ENCODE measurements around the gene MYBPHL.

MYBPHL gene

DNA sequence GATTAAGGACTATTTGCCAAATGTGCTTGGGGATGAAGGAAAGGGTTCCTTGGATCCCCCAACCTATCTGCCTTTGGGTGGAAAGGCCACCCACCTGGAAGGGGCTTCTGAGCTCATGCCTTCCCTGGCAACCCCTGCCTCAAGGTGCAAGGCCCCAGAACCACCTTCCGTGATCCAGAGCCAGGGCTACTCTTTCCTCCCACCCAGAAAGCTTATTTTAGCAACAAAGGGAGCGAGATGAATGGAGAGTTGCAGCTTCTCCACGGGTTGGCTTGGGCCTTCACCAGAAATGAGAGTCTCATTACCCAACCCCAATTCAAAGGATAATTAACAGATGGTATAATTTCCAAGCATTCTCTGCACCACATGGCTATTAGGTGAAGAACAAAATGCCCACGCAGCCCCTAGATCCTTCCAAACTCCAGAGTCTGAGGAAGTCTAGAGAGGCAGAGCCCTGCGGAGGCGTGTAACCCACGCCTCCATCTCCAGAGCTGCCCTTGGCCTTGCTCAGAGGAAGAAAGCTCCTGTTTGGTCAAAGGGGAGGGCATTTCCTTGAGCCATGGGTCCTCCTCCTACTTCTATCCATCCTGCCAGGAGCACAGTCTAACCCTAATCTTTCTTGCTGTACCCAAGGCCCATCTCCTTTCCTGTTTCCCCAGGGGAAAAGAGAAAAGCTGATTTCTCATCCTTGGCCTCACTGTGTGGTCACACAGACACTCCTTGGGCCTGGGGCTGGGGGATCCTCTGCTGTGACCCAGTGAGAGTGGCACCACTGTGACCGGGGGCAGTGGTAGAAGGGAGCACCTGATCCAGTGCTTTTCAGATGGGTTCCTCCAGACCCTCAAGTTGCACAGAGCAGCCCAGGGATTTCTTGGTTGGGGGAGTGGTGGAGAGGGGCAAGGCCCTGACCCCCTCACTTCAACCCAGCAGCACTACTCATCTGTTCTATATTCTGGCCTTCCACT lies 59.1 kb downstream of the MYBPHL start:
- Histone ChIP-seq H3K36me3 (ENCODE audit: control insufficient read depth, insufficient read depth, low read length) (no peaks in the 10 kb centered on the region), H3K4me1 (ENCODE audit: control insufficient read depth, insufficient read depth, low read length, poor library complexity, severe bottlenecking) (peaks cover 4% of the 10 kb centered on the region), H3K27ac (ENCODE audit: insufficient read depth, low read length, poor library complexity, severe bottlenecking) (no peak overlapping the region), H3K4me3 (ENCODE audit: insufficient read depth, low read depth, low read length, poor library complexity, severe bottlenecking) (no peak overlapping the region), H3K27me3 (replicated peaks; ENCODE audit: control insufficient read depth, insufficient read depth, low read length, poor library complexity, severe bottlenecking) (no peaks in the 10 kb centered on the region), H3K9me3 (ENCODE audit: control insufficient read depth, low read length) (no peaks in the 10 kb centered on the region)
- no peak for DNase-seq

DNA sequence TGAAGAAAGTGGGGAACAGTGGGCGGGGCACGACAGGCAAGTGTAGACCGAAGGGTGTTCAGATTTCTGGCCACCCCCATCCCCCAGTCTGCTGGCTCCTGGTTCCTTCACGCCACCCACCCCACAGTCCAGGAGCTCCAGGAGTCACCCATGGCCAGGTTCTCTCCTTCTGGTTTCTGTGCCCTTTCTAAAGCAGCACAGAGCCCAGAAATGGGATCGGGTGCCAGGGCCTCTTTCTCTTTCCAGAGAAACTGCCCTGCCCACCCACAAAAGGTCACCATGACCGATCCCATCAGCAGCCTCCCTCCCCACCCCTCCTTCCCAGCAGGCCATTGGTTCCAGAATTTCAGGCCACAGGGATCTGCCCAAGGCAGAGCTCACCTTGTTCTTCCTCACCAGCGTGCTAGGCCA lies 60.7 kb downstream of the MYBPHL start:
- Histone ChIP-seq H3K4me1 (ENCODE audit: control insufficient read depth, insufficient read depth, low read length, poor library complexity, severe bottlenecking) (peaks cover 8% of the 10 kb centered on the region), H3K27me3 (replicated peaks; ENCODE audit: control insufficient read depth, insufficient read depth, low read length, poor library complexity, severe bottlenecking) (no peaks in the 10 kb centered on the region)

GRCh38 chr1:109243860-109244552 lies 62.8 kb downstream of the MYBPHL start:
- no peaks in the 10 kb centered on the region for H3K27me3 ChIP-seq (replicated peaks; ENCODE audit: control insufficient read depth, insufficient read depth, low read length, poor library complexity, severe bottlenecking)
- DNase-seq: no peak
- peaks cover 6% of the 10 kb centered on the region for H3K4me1 ChIP-seq (ENCODE audit: control insufficient read depth, insufficient read depth, low read length, poor library complexity, severe bottlenecking)
- H3K4me3 ChIP-seq (ENCODE audit: insufficient read depth, low read depth, low read length, poor library complexity, severe bottlenecking): no peak overlapping the region
- H3K9me3 ChIP-seq (ENCODE audit: control insufficient read depth, low read length): no peaks in the 10 kb centered on the region
- no peaks in the 10 kb centered on the region for H3K36me3 ChIP-seq (ENCODE audit: control insufficient read depth, insufficient read depth, low read length)
- H3K27ac ChIP-seq (ENCODE audit: insufficient read depth, low read length, poor library complexity, severe bottlenecking): no peak overlapping the region

More for the DNA sequence above, 60.7 kb downstream of the MYBPHL start:
- Histone ChIP-seq H3K36me3 (ENCODE audit: control insufficient read depth, insufficient read depth, low read length) (no peaks in the 10 kb centered on the region), H3K27ac (ENCODE audit: insufficient read depth, low read length, poor library complexity, severe bottlenecking) (no peak overlapping the region), H3K4me3 (ENCODE audit: insufficient read depth, low read depth, low read length, poor library complexity, severe bottlenecking) (no peak overlapping the region), H3K9me3 (ENCODE audit: control insufficient read depth, low read length) (no peaks in the 10 kb centered on the region)
- no peak for DNase-seq

- DNase-seq: no peak
- Histone ChIP-seq H3K27ac (ENCODE audit: insufficient read depth, low read length, poor library complexity, severe bottlenecking) (no peak overlapping the region), H3K9me3 (ENCODE audit: control insufficient read depth, low read length) (no peaks in the 10 kb centered on the region), H3K4me1 (ENCODE audit: control insufficient read depth, insufficient read depth, low read length, poor library complexity, severe bottlenecking) (peaks cover 4% of the 10 kb centered on the region), H3K27me3 (replicated peaks; ENCODE audit: control insufficient read depth, insufficient read depth, low read length, poor library complexity, severe bottlenecking) (no peaks in the 10 kb centered on the region), H3K4me3 (ENCODE audit: insufficient read depth, low read depth, low read length, poor library complexity, severe bottlenecking) (no peak overlapping the region), H3K36me3 (ENCODE audit: control insufficient read depth, insufficient read depth, low read length) (no peaks in the 10 kb centered on the region)
These were observed 63.6 kb downstream of the MYBPHL start for GRCh38 chr1:109243221-109243620.

DNA sequence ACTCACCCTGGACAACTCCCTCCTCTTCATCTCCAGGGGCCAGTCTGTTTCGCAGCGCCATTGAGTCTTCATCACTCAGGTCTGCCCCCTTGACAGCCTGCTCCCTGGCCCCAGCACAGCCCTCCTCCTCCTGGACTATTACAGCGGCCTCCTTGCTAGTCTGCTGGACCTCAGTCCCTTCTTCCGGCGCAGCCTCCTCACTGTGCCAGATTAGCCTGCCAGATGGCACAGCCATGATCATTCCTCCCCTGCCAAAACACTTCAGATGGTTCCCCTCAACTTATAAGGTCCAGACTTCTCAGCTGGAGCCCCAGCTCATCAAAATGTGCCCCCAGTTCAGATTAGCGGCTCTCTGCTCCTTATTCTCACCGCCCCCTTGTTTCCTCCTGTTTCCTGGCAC lies 64.4 kb downstream of the MYBPHL start:
- Histone ChIP-seq H3K4me1 (ENCODE audit: control insufficient read depth, insufficient read depth, low read length, poor library complexity, severe bottlenecking) (peaks cover 4% of the 10 kb centered on the region), H3K4me3 (ENCODE audit: insufficient read depth, low read depth, low read length, poor library complexity, severe bottlenecking) (no peak overlapping the region), H3K27me3 (replicated peaks; ENCODE audit: control insufficient read depth, insufficient read depth, low read length, poor library complexity, severe bottlenecking) (no peaks in the 10 kb centered on the region), H3K27ac (ENCODE audit: insufficient read depth, low read length, poor library complexity, severe bottlenecking) (no peak overlapping the region), H3K36me3 (ENCODE audit: control insufficient read depth, insufficient read depth, low read length) (peaks cover 8% of the 10 kb centered on the region), H3K9me3 (ENCODE audit: control insufficient read depth, low read length) (no peaks in the 10 kb centered on the region)
- DNase-seq: no peak

Measured in effector memory CD4-positive, alpha-beta T cell (primary cell).